Mammary epithelial cell (primary cell): ENCODE results near the gene HIVEP3.

Experiments used
- CTCF ChIP-seq, 2 donors: IDR thresholded peaks in 1 of 2; conservative IDR thresholded peaks in 1 of 2; 2 replicates each; pipeline ENCODE4 v1.5.1; 2011 to 2012; ENCODE audit warnings: inconsistent platforms in 2 of 2, low read length in 2 of 2, mild to moderate bottlenecking in 2 of 2, control low read depth in 1 of 2, low read depth in 1 of 2; ENCODE audit not compliant: insufficient read depth in 1 of 2; ENCODE audit errors: extremely low read depth in 1 of 2
- EZH2 ChIP-seq: IDR thresholded peaks from 2 replicates; pipeline ENCODE4 v1.6.1; 2012; ENCODE audit warnings: low read length, inconsistent platforms, borderline replicate concordance

GRCh38 chr1:41852091-41852490, 66.6 kb downstream of the HIVEP3 start:
- TF ChIP-seq CTCF (conservative IDR thresholded peaks at IDR 0.05 in 1 of 2, IDR thresholded peaks at IDR 0.05 in 1 of 2; ENCODE audit: extremely low read depth in 1 of 2, insufficient read depth in 1 of 2, low read depth in 1 of 2, low read length in 2 of 2) (no peak), EZH2 (no peak)
